HG03378 (cell line): ENCODE data around the gene CREBRF.
A peak's percentile ranks its signal among the peaks of the same experiment; 100 is the strongest.
"Not testable (repeated sequence)": the region's sequence is repeated elsewhere in the genome, so short reads cannot be mapped to it uniquely, and the experiment has no call there.

Source experiments
- ATAC-seq: cut with Tn5 transposase; IDR thresholded peaks from one replicate; pipeline ENCODE4 v1.9.1; 2021; ENCODE audit warnings: mild to moderate bottlenecking, moderate library complexity; ENCODE audit not compliant: unreplicated experiment

CREBRF gene

GRCh38 chr5:173035904-173036707 lies 20.0 kb upstream of the CREBRF start:
- peak; percentile 58 for ATAC-seq

DNA sequence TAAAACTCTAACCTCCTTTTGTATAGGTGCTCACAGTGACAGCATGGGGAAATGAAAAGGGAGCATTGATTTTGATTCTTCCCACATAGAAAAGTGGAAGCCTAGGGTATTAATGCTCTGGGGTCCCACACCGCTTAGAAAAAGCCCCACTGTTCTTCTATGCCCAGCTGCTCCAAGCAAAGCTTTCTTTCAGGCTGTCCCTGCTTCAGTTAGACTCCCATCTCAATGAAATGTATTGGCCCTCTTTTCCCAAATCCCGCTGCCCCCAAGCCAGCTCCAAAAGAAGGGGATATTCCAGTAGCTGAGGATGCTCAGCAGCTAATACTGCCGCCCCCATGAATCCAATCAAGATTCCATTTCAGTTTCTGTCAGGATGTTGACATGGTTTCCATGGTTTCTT lies 17.0 kb upstream of the CREBRF start:
- ATAC-seq: no peak

- no peak for ATAC-seq
These were observed 16.2 kb upstream of the CREBRF start for GRCh38 chr5:173039964-173040363.

DNA sequence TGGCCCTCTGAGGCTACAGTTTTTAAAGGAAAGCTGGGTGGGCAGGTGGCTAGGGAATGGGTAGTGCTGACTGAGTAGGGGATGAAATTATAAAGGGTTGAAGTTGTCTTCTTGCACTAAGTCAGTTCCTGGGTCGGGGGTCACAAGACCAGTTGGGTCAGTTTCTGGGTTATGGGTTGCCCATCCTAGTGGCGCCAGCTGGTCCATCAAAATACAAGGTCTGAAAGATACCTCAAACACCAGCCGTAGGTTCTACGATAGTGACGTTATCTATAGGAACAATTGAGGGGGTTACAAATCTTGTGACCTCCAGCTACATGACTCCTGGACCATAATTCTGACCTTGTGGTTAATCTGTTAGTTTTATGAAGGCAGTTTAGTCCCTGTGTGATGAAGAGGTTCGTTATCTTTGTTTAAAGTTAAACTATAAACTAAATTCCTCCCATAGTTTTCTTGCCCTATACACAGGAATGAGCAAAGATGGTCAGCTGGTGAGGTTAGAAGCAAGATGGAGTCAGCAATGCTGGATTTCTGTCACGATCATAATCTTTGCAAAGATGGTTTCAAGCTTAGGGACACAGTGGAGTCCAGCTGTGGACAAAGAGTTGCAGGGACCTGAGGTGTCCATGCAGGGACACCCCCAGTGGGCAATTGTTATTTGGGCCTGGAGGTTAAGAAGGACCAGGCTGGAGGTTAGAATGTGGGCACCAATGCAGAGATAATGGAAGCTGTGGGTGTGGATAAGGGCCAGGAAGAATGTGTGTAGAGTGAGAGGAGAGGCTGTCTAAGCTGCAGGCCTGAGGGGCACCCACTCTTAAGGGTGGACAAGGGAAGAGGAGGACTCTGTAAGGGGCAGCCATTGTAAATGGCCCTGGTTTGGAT lies 14.0 kb upstream of the CREBRF start:
- ATAC-seq: no peak

GRCh38 chr5:173042763-173043107 lies 13.4 kb upstream of the CREBRF start:
- no peak for ATAC-seq

- no peak for ATAC-seq
These were observed 10.7 kb upstream of the CREBRF start for GRCh38 chr5:173045474-173045873.

DNA sequence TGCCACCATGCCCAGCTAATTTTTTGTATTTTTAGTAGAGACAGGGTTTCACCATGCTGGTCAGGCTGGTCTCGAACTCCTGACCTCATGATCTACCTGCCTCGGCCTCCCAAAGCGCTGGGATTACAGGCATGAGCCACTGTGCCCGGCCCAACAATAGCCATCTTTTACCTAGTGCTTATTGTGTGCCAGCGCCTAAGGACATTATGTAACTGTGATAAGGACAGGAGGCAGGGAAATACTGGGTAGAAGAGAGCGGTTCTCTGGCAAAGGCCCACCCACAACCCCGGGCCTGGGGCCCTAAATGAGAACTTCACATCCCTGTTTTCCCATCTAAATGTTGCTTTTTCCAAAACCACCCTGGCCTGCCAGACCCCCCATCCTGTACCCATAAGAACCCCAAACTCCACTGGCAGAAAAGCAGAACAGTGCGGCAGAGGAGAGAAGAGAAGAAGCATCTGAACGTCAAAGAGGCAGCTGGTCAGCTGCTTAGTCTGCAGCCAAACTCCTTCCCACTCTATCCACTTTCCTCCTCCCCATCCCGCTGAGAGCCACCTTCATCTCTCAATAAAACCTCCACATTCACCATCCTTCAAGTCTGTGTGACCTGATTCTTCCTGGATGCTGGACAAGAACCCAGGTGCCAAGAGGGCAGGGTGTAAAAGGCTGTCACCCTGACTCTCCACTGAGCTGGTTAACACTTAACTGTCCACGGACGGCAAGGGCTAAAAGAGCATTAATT lies 8.9 kb upstream of the CREBRF start:
- ATAC-seq: not testable (repeated sequence)

- no peak for ATAC-seq
These were observed 8.4 kb upstream of the CREBRF start for GRCh38 chr5:173047838-173048105.

- no peak for ATAC-seq
These were observed 5.4 kb upstream of the CREBRF start for GRCh38 chr5:173050791-173051190.

DNA sequence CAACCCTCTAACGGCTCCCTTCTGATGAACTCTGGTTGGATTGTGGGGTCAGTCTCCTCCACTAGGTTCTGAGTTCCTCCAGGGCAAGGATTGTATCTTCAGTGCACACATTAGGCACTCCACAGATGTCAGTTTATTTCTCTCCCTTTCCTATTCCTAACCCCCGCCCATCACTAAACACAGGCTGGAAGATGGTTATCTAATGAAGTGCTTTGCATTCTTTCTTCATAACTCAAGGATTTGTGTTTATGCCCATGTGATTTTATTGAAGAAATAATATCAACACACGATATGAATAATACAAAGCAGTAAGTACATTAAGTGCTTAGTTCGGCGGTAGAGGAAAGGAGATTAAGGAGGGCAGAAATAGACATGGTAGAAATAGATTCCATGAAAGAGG lies 4.4 kb upstream of the CREBRF start:
- ATAC-seq: no peak

DNA sequence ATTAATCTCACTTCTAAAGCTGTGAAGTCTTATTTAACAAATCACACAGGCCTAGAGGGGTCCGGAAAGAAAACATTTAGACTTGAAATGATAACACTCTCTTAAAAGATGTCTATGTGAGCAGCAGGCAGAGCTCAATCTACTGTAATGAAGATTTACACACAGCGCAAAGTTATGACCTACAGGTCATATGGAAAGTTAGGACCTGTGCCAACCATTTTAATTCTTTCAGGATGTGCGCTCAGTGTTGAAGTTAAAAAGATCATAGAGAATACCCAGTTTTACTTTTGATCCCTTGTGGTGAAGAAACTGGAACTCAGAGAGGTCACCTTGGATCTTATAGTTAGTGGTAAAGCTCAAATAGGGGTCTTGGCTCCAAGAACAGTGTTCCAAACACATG lies 3.1 kb upstream of the CREBRF start:
- ATAC-seq: no peak

DNA sequence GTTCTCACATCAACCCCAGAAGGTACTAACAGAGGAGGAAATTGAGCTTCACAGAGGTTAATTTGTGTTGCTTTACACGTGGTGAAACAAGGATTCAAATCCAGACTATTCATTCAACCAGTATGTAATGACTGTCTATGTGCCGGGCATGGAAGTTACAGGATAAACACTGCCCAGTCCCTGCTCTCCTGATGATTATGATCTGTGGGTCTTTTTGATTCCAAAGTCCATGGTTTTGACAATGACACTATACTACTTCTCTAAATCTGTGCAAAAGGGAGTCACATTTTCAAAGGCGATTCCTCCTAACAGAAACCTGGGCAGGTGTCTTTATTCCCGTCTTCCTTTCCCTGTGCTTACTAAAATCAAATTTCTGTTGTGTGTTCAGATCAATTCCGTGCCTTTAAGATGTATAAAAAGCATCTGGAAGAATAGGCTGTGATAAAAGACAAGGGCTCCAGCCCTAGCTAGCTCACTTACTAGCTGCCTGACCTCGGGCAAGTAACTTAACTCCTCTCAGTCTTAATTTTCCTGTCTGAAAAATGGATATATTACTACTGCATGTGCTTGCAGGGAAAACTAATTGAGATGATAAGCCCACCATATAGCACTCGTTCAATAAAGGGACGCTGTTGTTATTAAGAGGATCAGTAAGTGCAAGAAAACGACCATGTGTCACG lies 970 bp upstream of the CREBRF start:
- ATAC-seq: no peak

- ATAC-seq: no peak
These were observed 500 bp upstream of the CREBRF start for GRCh38 chr5:173055722-173055982.

DNA sequence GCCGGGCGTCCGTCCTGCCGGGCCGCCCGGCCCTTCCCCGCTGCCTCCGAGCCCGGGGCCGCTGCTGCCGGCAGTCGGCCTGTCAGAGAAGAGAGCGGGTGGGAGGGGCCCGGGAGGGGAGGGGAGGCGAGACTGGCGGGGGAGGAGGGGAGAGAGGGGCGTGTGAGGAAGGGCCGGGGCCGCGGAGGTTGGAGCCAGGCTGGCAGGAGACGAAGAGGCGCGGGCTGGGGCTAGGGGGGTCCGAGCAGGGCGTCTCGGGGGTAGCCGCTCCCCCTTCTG lies 570 bp downstream of the CREBRF start:
- ATAC-seq: peak; percentile 13

DNA sequence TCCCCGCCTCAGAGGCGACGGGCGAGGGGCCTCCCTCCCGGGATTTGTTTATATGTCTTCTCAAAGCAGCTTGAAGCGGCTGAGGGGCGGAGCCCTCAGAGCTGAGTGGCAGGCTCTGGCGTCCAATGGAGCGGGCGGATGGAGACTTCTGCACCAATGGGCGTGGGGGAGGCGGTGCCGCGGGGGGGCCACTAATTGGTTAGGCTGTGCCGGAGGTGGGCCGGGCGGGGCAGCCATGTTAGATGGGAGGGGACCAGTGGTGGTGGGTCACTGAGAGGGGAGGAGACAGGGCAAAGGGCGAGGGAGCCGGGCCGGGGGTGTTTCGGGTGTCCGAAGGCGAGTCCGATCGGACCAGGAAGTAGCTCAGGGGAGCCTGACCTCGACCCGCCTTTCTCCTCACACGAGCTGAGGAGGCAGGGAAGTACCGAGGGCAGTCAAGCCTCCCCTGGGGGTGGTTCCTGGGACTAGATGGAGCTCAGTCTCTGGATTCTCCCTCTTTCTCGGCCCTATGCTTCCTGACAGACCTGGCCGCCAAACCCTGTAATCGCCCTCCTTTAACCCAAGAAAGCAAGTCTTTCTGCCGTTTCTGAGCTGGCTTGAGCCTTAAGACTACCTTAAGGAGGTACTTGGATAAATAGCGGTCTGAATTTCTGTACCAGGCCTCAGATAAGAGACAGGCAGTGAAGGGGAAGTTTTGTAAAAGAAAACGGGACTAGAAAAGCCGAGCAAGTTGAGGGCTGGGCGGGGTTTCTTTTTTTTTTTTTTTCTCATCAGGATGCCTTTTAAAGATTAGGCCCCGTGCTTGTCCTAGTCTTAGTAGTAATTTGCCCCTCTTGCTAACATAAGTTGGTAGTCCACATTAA lies 1.1 kb downstream of the CREBRF start:
- peak; percentile 73 for ATAC-seq

DNA sequence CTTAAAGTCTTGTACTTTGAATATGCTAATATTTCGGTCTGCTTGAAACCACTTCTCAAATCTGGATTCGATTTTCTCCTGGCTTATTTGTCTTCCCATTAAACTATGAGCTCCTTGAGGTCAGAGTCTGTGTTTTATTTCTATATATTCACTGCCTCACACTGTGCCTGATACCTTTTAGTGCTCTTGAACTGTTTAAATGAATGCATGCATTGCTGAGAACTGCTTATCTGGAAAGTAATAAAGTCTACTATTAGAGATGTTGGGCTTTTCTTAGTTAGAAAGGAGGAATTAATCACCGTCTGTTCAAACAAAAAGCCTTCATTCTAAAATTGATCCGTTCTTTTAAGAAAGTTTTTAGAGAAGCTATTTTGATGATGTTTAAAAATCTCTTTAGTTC lies 6.0 kb downstream of the CREBRF start:
- ATAC-seq: no peak

DNA sequence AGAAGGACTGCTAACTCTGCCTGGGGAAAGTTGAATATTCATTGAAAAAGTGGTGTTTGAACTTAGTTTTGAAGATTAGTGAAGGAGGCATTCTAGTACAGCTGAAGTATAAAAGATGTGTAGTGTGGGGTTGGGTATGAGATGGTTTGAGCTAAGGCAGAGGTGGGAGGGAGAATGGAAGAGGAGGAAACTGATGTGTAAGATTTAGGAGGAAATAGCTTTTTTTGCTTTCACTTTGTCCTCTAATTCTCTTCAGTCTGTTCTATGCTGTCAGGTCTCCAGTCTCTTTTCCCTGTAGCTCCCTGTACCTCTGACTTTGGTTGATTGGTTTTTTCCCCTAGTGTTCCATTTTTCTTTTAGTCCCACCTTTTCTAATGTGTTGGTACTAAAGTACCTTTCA lies 9.0 kb downstream of the CREBRF start:
- no peak for ATAC-seq

GRCh38 chr5:173069671-173070070 lies 13.5 kb downstream of the CREBRF start:
- no peak for ATAC-seq

GRCh38 chr5:173075137-173075843 lies 19.1 kb downstream of the CREBRF start:
- ATAC-seq: no peak

DNA sequence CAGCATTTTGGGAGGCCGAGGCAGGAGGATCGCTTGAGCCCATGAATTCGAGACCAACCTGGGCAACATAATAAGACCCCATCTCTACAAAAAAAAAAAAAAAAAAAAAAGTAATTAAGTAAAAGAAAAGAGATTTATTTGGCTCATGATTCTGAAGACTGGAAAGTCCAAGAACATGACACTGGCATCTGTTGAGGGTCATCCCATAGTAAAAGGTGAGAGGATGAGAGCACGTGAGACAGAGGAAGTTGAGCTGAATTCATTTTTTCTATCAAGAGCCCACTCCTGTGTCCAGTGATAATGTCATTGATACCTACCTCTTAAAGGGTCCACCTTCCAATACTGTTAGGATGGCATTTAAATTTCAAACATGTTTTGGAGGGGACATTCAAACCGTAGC lies 19.8 kb downstream of the CREBRF start:
- ATAC-seq: no peak
